ENCODE results near the gene MUSK.

DNA sequence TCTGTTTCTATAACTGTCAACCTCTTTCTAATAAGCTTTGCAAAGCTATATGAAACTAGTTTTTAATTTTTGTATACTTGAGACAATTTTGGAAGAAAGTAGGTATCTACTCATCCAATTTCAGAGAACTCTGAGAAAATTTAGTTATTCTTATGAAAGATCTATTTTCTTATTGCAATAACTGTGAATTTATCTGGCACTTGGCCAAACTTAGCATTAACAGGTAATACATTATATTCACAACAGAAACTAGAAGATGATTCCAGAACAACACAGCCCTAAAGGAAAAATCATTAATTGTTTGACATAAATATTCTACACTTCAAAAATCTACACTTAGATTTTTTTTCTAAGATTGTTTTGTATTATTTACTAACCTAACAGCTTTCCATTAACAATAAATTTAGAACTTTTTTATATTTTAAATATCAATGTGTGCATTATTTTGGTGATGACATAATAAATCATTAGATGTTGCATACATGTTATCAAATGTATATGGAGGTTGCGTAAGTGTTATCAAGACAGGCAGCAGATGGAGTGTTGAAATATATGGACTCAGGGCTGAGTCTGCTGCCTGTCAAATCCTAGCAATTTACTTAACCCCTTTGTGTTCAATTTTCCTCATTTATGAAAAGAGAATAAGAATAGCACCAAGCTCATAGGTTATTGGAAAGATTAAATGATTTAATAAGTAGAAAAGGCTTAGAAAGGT lies 141.8 kb downstream of the MUSK start:
- TF ChIP-seq, protein P1, sequence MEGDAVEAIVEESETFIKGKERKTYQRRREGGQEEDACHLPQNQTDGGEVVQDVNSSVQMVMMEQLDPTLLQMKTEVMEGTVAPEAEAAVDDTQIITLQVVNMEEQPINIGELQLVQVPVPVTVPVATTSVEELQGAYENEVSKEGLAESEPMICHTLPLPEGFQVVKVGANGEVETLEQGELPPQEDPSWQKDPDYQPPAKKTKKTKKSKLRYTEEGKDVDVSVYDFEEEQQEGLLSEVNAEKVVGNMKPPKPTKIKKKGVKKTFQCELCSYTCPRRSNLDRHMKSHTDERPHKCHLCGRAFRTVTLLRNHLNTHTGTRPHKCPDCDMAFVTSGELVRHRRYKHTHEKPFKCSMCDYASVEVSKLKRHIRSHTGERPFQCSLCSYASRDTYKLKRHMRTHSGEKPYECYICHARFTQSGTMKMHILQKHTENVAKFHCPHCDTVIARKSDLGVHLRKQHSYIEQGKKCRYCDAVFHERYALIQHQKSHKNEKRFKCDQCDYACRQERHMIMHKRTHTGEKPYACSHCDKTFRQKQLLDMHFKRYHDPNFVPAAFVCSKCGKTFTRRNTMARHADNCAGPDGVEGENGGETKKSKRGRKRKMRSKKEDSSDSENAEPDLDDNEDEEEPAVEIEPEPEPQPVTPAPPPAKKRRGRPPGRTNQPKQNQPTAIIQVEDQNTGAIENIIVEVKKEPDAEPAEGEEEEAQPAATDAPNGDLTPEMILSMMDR (IDR thresholded peaks at IDR 0.05) = no peak
- TF ChIP-seq POLR2A (IDR thresholded peaks at IDR 0.05) = no peak
